ENCODE measurements around the gene PET100.

Gene PET100

GRCh38 chr19:7680606-7681339 lies 51.2 kb downstream of the PET100 start, which contains the start of gene TRAPPC5:
Gene TRAPPC5 (plus strand): TSS chr19:7680833. CDS start chr19:7682254, 1,421 bp downstream.
- DNase-seq, result peak; percentile 79 to 89 (median 88)

Data from NCI-H1417 (cell line).